Stimulated activated CD4-positive, alpha-beta T cell treated with anti-CD3 and anti-CD28 coated beads, Interleukin-2, amount 100 ng/mL, for 24 hours (primary cell): ENCODE data around the gene DHRSX.
"Not testable (repeated sequence)": the region's sequence is repeated elsewhere in the genome, so short reads cannot be mapped to it uniquely, and the experiment has no call there.

Experiments used
- DNase-seq, 2 donors: peaks; one replicate each; pipeline ENCODE4 v3.0.0-alpha.2; 2020

The DHRSX gene

GRCh38 chrX:2299871-2300270 is 200.9 kb downstream of the DHRSX start:
- no peak for DNase-seq

- DNase-seq = no peak
Observed at GRCh38 chrX:2286731-2287130, 214.0 kb downstream of the DHRSX start.

- DNase-seq = no peak
Observed at GRCh38 chrX:2284601-2285000, 216.2 kb downstream of the DHRSX start.

- DNase-seq = no peak
Observed at GRCh38 chrX:2284133-2284532, 216.6 kb downstream of the DHRSX start.

- no peak for DNase-seq
Observed at GRCh38 chrX:2283111-2283859, 217.5 kb downstream of the DHRSX start.

- no peak for DNase-seq
Observed at GRCh38 chrX:2282490-2283090, 218.2 kb downstream of the DHRSX start.

GRCh38 chrX:2272337-2272736 is 228.4 kb downstream of the DHRSX start:
- DNase-seq = no peak

- not testable (repeated sequence) for DNase-seq
Observed at GRCh38 chrX:2271595-2271994, 229.2 kb downstream of the DHRSX start.

GRCh38 chrX:2270783-2271182 is 230.0 kb downstream of the DHRSX start:
- DNase-seq = not testable (repeated sequence)

GRCh38 chrX:2267890-2268289 is 232.9 kb downstream of the DHRSX start:
- DNase-seq = no peak

- no peak for DNase-seq
Observed at GRCh38 chrX:2266445-2267349, 234.1 kb downstream of the DHRSX start.

- DNase-seq = not testable (repeated sequence)
Observed at GRCh38 chrX:2265658-2266444, 234.9 kb downstream of the DHRSX start.

GRCh38 chrX:2264179-2265030 is 236.4 kb downstream of the DHRSX start:
- no peak for DNase-seq

GRCh38 chrX:2263203-2263602 is 237.6 kb downstream of the DHRSX start:
- no peak for DNase-seq

GRCh38 chrX:2262668-2263055 is 238.1 kb downstream of the DHRSX start:
- DNase-seq = no peak

GRCh38 chrX:2261831-2262667 is 238.7 kb downstream of the DHRSX start:
- no peak for DNase-seq

GRCh38 chrX:2252331-2253065 is 248.3 kb downstream of the DHRSX start:
- no peak for DNase-seq

GRCh38 chrX:2251211-2251610 is 249.6 kb downstream of the DHRSX start:
- DNase-seq = no peak

- DNase-seq = no peak
Observed at GRCh38 chrX:2243913-2244460, 256.8 kb downstream of the DHRSX start.

GRCh38 chrX:2242980-2243379 is 257.8 kb downstream of the DHRSX start:
- no peak for DNase-seq
